GM12875 (cell line): ENCODE measurements around the gene SLC27A1.

Experiments
- H3K4me3 ChIP-seq: one replicate; pipeline ENCODE4 v1.5.1; 2011; ENCODE audit warnings: low read depth, low read length, control low read depth
- TF ChIP-seq, protein P1 (sequence below): IDR thresholded peaks from 2 replicates; pipeline ENCODE4 v1.5.1; 2011; ENCODE audit warnings: low read depth, mild to moderate bottlenecking, control low read depth, inconsistent platforms, low read length, moderate library complexity, borderline replicate concordance; ENCODE audit not compliant: insufficient read depth

The SLC27A1 gene

DNA sequence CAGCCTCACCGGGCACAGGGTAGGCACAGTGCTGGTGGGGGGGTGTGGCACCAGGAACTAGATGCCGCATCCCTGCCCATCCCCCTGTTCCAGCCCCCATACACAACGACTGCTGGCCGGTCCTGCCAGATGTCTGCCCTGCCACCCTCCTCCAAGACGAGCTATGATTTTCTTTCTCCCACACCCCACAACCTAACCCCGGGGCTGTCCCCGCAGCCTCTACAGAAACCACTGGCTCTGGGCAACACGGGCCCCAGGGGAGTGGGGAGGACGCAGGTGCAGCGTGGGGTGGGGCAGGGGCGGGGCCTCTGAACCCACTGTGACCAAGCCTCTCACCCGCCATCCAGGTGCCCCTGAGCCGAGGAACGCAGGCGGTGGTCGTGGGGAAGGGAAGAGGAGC is 56.6 kb downstream of the SLC27A1 start:
- TF ChIP-seq, protein P1, sequence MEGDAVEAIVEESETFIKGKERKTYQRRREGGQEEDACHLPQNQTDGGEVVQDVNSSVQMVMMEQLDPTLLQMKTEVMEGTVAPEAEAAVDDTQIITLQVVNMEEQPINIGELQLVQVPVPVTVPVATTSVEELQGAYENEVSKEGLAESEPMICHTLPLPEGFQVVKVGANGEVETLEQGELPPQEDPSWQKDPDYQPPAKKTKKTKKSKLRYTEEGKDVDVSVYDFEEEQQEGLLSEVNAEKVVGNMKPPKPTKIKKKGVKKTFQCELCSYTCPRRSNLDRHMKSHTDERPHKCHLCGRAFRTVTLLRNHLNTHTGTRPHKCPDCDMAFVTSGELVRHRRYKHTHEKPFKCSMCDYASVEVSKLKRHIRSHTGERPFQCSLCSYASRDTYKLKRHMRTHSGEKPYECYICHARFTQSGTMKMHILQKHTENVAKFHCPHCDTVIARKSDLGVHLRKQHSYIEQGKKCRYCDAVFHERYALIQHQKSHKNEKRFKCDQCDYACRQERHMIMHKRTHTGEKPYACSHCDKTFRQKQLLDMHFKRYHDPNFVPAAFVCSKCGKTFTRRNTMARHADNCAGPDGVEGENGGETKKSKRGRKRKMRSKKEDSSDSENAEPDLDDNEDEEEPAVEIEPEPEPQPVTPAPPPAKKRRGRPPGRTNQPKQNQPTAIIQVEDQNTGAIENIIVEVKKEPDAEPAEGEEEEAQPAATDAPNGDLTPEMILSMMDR = no peak
- H3K4me3 ChIP-seq = peak overlapping the region; percentile 45

DNA sequence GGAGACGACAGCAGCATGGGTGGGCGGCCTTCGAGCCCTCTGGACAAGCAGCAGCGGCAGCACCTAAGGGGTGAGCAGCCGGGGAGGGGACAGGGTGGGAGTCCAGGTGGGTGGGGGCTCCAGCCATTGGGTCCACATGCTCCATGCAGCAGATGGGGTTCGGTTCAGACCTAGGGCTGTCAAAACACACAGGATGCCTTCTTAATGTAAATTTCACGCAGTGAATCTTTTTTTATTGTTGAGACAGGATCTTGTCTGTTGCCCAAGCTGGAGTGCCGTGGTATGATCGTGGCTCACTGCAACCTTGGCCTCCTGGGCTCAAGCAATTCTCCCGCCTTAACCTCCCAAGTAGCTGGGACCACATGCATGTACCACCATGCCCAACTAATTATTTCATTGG is 57.0 kb downstream of the SLC27A1 start:
- peak overlapping the region; percentile 45 for H3K4me3 ChIP-seq

DNA sequence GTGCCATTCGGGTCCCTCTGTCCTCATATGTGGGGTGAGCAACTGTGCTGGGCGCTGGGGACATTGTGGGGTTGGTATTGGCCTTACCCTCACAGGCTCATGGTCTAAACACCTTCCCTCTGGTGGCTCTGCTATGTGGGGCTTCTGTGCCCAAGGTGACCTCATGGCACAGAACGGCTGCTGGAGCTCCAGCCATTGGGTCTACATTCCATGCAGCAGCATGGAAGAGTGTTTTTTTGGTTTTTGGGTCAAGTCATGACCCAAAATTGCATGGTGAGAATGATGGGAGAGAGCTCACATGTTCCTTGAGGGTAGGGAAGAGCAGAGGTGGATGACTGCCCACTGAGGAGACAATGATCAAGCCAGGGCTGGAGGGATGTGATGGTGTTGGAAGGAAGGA is 58.3 kb downstream of the SLC27A1 start:
- H3K4me3 ChIP-seq = peak overlapping the region; percentile 27
- TF ChIP-seq, protein P1 = no peak

More for the DNA sequence above, 57.0 kb downstream of the SLC27A1 start:
- TF ChIP-seq, protein P1 = no peak

DNA sequence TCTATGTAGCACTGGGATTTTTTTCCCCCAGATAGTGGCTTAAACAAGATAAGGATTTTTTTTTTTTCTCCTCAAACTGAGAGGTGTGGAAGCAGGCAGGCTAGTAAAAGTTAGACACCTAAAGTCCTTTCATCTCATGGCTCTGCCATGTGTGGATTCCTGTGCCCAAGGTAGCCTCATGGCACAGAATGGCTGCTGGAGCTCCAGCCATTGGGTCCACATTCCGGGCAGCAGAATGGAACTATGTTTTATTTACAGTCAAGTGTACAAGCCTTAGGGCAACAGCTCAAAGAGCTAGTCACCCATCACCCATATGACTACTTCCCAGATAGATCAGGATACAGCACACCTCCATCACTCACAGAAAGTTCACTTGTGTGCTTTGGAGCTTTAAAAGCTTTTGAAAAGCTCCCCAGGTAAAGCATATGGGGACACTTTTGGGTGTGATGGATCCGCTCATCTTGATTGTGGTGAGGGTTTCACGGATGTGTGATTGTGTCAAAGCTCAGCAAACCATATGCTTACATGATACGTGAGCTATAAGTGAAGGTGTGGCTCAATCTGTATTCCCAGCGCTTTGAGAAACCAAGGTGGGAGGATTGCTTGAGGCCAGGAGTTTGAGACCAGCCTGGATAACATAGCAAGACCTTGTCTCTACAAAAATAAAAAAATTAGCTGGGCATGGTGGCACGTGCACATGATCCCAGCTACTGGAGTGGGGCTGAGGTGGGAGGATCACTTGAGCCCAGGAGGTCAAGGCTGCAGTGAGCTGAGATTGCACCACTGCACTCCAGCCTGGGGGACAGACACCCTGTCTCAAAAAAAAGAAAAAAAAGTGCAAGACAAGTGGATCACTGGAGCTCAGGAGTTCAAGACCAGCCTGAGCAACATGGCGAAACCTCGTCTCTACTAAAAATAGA is 59.2 kb downstream of the SLC27A1 start:
- TF ChIP-seq, protein P1 = no peak
- H3K4me3 ChIP-seq = no peak overlapping the region

DNA sequence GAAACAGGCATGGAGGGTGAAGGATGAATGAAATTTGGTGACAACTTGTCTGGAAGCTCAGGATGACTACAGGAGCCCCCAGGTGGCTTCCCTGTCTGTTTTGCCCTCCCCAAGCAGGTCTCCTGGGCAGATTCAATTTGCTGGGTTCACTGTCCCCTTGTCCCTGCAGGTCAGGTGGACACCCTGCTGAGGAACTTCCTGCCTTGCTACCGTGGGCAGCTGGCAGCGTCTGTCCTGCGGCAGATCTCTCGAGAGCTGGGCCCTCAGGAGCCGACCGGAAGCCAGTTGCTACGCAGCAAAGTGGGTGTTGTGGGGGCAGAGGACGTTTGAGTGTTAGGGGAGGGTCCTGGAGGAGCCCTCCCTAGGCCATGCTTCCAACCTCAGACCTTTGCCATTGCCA is 60.3 kb downstream of the SLC27A1 start:
- TF ChIP-seq, protein P1 = no peak
- no peak overlapping the region for H3K4me3 ChIP-seq

DNA sequence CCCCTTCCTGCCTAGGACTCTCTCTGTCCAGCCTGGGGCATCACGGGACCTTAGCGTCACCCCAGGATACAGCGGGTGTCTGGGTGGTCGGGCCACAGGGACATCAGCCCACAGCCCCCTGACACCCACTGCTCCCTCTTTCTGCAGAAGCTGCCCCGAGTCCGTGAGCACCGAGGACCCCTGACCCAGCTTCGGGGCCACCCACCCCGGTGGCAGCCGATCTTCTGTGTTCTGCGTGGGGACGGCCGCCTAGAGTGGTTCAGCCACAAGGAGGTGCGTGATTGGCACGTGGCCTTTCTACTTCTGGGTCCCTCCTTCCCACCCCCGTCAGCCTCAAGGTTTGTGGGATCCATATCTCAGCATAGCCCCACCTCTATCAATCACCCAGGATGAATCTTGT is 61.8 kb downstream of the SLC27A1 start:
- TF ChIP-seq, protein P1 = no peak
- H3K4me3 ChIP-seq = no peak overlapping the region

DNA sequence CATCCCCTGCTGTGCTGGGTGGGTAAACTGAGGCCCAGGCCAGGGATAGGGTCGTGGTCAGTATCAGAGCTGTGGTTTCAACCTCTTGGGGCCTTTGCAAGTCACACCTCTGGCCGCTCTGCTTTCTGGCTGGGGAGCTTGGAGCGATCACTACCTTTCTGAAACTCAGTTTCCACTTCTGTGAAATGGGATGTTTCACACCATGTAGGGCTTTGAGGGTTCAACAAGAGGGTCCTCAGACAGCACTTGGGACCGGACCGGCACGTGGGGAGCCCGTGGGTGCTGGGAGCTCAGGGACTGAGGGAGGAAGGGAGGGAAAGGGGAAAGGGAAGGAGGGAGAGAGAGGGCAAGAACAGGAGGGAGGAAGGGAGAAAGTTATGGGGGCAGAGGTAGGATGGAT is 62.2 kb downstream of the SLC27A1 start:
- H3K4me3 ChIP-seq = no peak overlapping the region
- TF ChIP-seq, protein P1 = no peak
